ENCODE data around the gene CCDC110.
A peak's percentile ranks its signal among the peaks of the same experiment; 100 is the strongest.
"Not testable (repeated sequence)": the region's sequence is repeated elsewhere in the genome, so short reads cannot be mapped to it uniquely, and the experiment has no call there.

Gene CCDC110

GRCh38 chr4:185512516-185512915, 41.0 kb upstream of the CCDC110 start:
- no peak for DNase-seq (ENCODE audit: low read depth in 1 of 2, low spot score in 1 of 2)
- peaks cover 61% of the 10 kb centered on the region for H3K27me3 ChIP-seq (ENCODE audit: insufficient read depth, poor library complexity, severe bottlenecking)
- TF ChIP-seq SPI1 (IDR thresholded peaks at IDR 0.05; ENCODE audit: borderline replicate concordance, low read depth) (no peak), CTCF (IDR thresholded peaks at IDR 0.05; ENCODE audit: insufficient read depth, low read length) (no peak), GABPA (IDR thresholded peaks at IDR 0.05; ENCODE audit: low read depth) (no peak), POLR2AphosphoS5 (IDR thresholded peaks at IDR 0.05; ENCODE audit: low read depth) (no peak)
- TF ChIP-seq, protein P1, sequence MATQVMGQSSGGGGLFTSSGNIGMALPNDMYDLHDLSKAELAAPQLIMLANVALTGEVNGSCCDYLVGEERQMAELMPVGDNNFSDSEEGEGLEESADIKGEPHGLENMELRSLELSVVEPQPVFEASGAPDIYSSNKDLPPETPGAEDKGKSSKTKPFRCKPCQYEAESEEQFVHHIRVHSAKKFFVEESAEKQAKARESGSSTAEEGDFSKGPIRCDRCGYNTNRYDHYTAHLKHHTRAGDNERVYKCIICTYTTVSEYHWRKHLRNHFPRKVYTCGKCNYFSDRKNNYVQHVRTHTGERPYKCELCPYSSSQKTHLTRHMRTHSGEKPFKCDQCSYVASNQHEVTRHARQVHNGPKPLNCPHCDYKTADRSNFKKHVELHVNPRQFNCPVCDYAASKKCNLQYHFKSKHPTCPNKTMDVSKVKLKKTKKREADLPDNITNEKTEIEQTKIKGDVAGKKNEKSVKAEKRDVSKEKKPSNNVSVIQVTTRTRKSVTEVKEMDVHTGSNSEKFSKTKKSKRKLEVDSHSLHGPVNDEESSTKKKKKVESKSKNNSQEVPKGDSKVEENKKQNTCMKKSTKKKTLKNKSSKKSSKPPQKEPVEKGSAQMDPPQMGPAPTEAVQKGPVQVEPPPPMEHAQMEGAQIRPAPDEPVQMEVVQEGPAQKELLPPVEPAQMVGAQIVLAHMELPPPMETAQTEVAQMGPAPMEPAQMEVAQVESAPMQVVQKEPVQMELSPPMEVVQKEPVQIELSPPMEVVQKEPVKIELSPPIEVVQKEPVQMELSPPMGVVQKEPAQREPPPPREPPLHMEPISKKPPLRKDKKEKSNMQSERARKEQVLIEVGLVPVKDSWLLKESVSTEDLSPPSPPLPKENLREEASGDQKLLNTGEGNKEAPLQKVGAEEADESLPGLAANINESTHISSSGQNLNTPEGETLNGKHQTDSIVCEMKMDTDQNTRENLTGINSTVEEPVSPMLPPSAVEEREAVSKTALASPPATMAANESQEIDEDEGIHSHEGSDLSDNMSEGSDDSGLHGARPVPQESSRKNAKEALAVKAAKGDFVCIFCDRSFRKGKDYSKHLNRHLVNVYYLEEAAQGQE (IDR thresholded peaks at IDR 0.05; ENCODE audit: insufficient replicate concordance, low read depth): no peak
- no peak overlapping the region for H3K27ac ChIP-seq (replicated peaks)
- no peak overlapping the region for H3K4me3 ChIP-seq (replicated peaks; ENCODE audit: insufficient read depth, low read length)

- H3K27me3 ChIP-seq (ENCODE audit: insufficient read depth, poor library complexity, severe bottlenecking): peaks cover 56% of the 10 kb centered on the region
- H3K27ac ChIP-seq (replicated peaks); H3K4me3 ChIP-seq (replicated peaks; ENCODE audit: insufficient read depth, low read length): not testable (repeated sequence)
- DNase-seq (ENCODE audit: low read depth in 1 of 2, low spot score in 1 of 2): peak; percentile 8 to 42
Measured at GRCh38 chr4:185511243-185511642, 39.7 kb upstream of the CCDC110 start.

GRCh38 chr4:185510806-185511205, 39.3 kb upstream of the CCDC110 start:
- no peak for DNase-seq (ENCODE audit: low read depth in 1 of 2, low spot score in 1 of 2)
- Histone ChIP-seq H3K4me3 (replicated peaks; ENCODE audit: insufficient read depth, low read length) (no peak overlapping the region), H3K27me3 (ENCODE audit: insufficient read depth, poor library complexity, severe bottlenecking) (peaks cover 52% of the 10 kb centered on the region), H3K27ac (replicated peaks) (no peak overlapping the region)
- TF ChIP-seq GABPA (IDR thresholded peaks at IDR 0.05; ENCODE audit: low read depth): no peak
- TF ChIP-seq, protein P1 (IDR thresholded peaks at IDR 0.05; ENCODE audit: insufficient replicate concordance, low read depth): no peak
- TF ChIP-seq POLR2AphosphoS5 (IDR thresholded peaks at IDR 0.05; ENCODE audit: low read depth): no peak

DNA sequence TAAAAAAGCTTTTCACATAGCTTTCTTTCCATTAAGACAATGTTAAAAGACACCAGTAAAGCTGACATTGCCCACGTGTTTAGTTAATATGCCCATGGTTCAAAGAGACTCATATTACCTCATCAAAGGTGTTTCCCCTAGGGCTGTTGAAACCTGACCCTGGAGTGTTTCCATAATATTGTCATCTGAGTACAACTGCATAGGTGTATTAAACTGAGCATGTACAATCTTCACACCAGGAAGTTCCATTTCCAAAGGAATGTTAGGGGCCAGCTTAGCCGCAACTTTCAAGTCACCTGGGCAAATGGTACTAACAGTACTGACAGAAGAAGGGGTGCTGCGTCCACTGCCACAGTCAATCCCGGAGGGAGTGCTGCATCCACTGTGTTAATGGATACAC, 36.6 kb upstream of the CCDC110 start:
- DNase-seq (ENCODE audit: low read depth in 1 of 2, low spot score in 1 of 2): no peak
- H3K27ac ChIP-seq (replicated peaks): no peak overlapping the region
- no peak for TF ChIP-seq GABPA (IDR thresholded peaks at IDR 0.05; ENCODE audit: low read depth)
- TF ChIP-seq, protein P1 (IDR thresholded peaks at IDR 0.05; ENCODE audit: insufficient replicate concordance, low read depth): no peak
- no peak for TF ChIP-seq CTCF (IDR thresholded peaks at IDR 0.05; ENCODE audit: insufficient read depth, low read length)
- no peak for TF ChIP-seq POLR2AphosphoS5 (IDR thresholded peaks at IDR 0.05; ENCODE audit: low read depth)
- H3K4me3 ChIP-seq (replicated peaks; ENCODE audit: insufficient read depth, low read length): no peak overlapping the region
- peaks cover 38% of the 10 kb centered on the region for H3K27me3 ChIP-seq (ENCODE audit: insufficient read depth, poor library complexity, severe bottlenecking)
